ENCODE measurements around the gene CELF1.
"Not testable (repeated sequence)": the region's sequence is repeated elsewhere in the genome, so short reads cannot be mapped to it uniquely, and the experiment has no call there.

CELF1 gene

GRCh38 chr11:47536915-47537314, 16.0 kb downstream of the CELF1 start:
- no peak for DNase-seq

GRCh38 chr11:47534704-47535251, 18.2 kb downstream of the CELF1 start:
- DNase-seq, result no peak

- DNase-seq, result no peak
Measured at GRCh38 chr11:47533690-47534151, 19.2 kb downstream of the CELF1 start.

- DNase-seq, result peak; percentile 26
Measured at GRCh38 chr11:47532597-47533213, 20.2 kb downstream of the CELF1 start.

- DNase-seq, result no peak
Measured at GRCh38 chr11:47531666-47532065, 21.3 kb downstream of the CELF1 start.

- DNase-seq, result not testable (repeated sequence)
Measured at GRCh38 chr11:47530721-47531120, 22.2 kb downstream of the CELF1 start.

GRCh38 chr11:47529951-47530350, 23.0 kb downstream of the CELF1 start:
- no peak for DNase-seq

GRCh38 chr11:47527186-47527585, 25.7 kb downstream of the CELF1 start:
- no peak for DNase-seq

GRCh38 chr11:47526032-47526431, 26.9 kb downstream of the CELF1 start:
- DNase-seq, result not testable (repeated sequence)

- peak; percentile 36 for DNase-seq
Measured at GRCh38 chr11:47524291-47524874, 28.5 kb downstream of the CELF1 start.

- DNase-seq, result peak; percentile 30
Measured at GRCh38 chr11:47523490-47524225, 29.3 kb downstream of the CELF1 start.

- DNase-seq, result no peak
Measured at GRCh38 chr11:47518212-47518964, 34.5 kb downstream of the CELF1 start.

- no peak for DNase-seq
Measured at GRCh38 chr11:47516984-47517853, 35.7 kb downstream of the CELF1 start.

- no peak for DNase-seq
Measured at GRCh38 chr11:47516155-47516554, 36.8 kb downstream of the CELF1 start.

- no peak for DNase-seq
Measured at GRCh38 chr11:47514825-47515647, 37.9 kb downstream of the CELF1 start.

- DNase-seq, result no peak
Measured at GRCh38 chr11:47512701-47513100, 40.2 kb downstream of the CELF1 start.

- DNase-seq, result no peak
Measured at GRCh38 chr11:47511917-47512316, 41.0 kb downstream of the CELF1 start.

GRCh38 chr11:47510209-47510608, 42.7 kb downstream of the CELF1 start:
- DNase-seq, result no peak

GRCh38 chr11:47509077-47509536, 43.8 kb downstream of the CELF1 start:
- no peak for DNase-seq

- DNase-seq, result no peak
Measured at GRCh38 chr11:47508240-47508957, 44.5 kb downstream of the CELF1 start.

Measured in retina (tissue), 1 donor.